Posterior cingulate gyrus (tissue), 11 donors: ENCODE measurements around the gene FLT3.
"Not testable (repeated sequence)": the region's sequence is repeated elsewhere in the genome, so short reads cannot be mapped to it uniquely, and the experiment has no call there.

ENCODE experiments used
- DNase-seq, 10 donors: peaks; one replicate each; pipeline versions ENCODE4 v3.0.0 to v3.0.0-alpha.2; 2020 to 2021; ENCODE audit warnings: mixed read lengths in 3 of 10
- intact Hi-C: fragments of 100-400 bp; cut with DNase I; formaldehyde crosslinking; loops from one replicate; pipeline ENCODE4 v1.15.1; 2023

Gene FLT3

DNA sequence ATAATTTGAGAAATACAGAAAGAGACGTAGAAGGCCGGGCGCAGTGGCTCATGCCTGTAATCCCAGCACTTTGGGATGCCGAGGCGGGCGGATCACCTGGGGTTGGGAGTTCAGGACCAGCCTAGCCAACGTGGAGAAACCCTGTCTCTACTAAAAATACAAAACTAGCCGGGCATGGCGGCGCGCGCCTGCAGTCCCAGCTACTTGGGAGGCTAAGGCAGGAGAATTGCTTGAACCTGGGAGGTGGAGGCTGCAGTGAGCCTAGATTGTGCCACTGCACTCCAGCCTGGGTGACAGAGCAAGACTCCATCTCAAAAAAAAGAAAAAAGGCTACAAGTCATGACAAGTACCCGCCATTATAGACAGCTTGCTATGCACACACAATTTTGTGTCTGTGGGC, 95.4 kb downstream of the FLT3 start:
- DNase-seq, intact Hi-C loops: not testable (repeated sequence)

DNA sequence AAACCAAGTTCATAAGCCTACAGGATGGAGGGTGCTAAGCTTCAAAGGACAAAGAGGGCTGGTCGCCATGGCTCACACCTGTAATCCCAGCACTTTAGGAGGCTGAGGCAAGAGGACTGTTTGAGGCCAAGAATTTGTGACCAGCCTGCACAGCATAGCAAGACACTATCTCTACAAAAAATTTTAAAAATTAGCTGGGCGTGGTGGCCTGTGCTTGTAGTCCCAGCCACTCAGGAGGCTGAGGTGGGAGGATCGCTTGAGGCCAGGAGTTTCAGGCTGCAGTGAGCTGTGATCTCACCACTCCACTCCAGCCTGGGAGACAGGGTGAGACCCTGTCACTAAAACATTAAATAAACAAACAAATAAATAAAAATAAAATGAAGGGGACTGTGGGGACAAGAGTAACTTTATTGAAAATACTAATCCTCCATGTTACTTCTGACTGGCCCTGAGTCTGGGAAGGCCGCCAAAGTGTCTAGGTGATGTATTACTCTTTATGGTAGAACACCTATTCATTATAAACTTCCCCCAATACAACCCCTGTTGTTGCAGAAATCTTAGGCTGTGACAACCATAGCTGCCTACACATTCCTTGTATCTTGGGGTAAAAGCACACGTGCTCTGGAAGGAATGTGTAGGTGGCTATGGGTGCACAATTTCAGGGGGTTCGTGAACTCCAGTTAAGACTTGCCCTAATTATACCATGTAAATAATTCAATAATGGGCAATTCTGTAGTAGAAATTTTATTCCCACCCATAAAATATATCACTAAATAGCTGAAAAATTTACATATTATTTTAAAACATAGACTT, 97.3 kb downstream of the FLT3 start:
- intact Hi-C loops = no loop called here
- DNase-seq = no peak

- intact Hi-C loops = no loop called here
- DNase-seq = peak in 1 of 10 donors; percentile 78
Measured at GRCh38 chr13:28001837-28002473, 98.4 kb downstream of the FLT3 start.

- peak in 5 of 10 donors; percentile 5 to 87 (median 28) for DNase-seq
- intact Hi-C loops = no loop called here
Measured at GRCh38 chr13:28001049-28001448, 99.3 kb downstream of the FLT3 start.

DNA sequence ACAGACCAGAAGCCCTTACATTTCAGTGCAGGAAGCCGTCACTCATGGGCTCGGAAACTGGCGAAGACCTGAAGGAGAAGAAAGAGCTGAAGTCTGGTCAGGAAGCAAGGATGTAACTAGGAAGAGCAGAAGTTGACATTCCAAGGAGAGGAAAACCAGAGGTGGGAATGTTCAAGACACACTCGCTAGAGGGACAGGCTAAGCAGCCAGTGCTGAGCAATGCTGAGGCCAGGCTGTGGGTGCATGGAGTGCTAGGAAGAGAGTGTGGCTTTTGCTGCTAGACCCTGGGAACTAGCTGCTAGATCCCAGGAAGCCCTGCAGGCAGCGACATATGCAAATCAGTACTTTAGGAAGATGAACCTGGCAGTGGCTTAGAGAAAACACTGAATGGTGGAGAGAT, 99.8 kb downstream of the FLT3 start:
- intact Hi-C loops = no loop called here
- DNase-seq = no peak

DNA sequence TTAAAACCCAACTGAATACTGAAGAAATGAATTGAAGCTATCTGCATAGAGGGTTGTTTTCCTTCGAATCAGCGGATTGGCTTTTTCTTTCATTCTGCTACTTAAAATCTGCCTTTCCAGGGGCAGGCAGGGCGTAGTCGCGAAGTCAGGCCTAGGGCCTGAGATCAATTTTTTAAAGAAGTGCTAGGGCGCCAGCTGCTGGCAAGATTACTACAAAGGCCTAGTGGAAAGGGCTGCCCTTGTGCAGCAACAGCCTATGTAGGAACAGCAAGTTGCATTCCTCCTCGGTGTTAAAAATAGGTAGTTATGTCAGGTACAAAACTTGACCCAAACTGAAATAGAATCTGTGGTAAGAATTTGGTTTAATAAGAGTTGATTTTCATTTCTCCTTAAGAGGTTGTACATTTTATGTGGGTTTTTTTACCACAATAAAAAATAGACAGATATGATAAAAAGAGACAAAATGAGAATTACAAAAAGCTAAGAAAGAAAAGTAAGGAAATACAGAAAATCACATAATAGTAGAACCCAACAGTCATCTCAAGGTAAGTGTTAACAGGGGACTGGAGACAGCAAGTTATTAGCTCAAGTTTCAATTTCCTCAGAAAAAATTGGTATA, 102.4 kb downstream of the FLT3 start:
- DNase-seq = no peak
- intact Hi-C loops = no loop called here

DNA sequence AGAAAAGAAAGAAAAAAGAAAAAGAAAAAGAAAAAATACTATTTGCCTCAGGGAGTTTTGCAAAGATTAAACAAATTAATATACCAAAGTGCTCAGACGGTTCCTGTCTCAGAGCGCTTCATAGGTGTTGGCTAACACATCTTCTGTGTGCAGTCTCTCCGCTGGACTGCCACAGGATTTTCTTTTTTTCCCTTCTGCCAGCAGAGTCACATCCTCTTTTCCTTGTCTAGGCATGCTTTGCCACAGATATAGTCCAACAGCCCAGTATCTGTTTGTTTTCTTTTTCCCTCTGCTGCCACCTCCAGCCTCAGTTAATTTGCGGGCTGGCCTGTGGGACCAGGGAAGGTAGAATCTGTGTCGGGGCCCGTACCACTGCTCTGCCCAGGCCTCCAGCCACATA, 108.5 kb downstream of the FLT3 start:
- intact Hi-C loops = no loop called here
- DNase-seq = no peak

DNA sequence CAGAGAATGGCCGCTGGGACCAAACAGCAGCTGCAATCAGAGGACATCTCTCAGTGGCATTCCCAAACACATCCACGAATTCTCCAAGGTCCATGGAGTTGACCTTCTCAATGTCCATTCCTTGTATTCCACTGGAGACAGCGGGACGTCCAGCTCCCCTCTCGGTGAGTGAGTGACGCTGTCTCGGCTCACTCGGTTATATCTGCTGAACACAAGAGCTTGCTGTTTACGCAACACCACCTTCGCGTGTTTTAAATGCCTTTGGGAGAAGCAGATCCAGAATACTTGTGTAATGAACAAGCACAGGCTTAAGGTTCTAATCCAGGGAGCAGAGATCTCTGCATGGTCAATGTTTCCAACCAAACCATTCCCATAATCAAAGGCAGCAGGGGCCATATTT, 111.9 kb downstream of the FLT3 start, which contains the start of gene URAD:
URAD (minus strand) TSS at position 174 of the 400 bp plus-strand sequence; CDS start at position 118, 56 bp downstream.
- intact Hi-C loops = loop anchor here (10.0 kb wide), 1 partner anchor 1004 kb away; no protein-coding TSS in a partner anchor

GRCh38 chr13:27985600-27985999, 114.8 kb downstream of the FLT3 start:
- no peak for DNase-seq
- intact Hi-C loops = loop anchor here (2.0 to 10.0 kb wide), 2 partner anchors 155 to 1001 kb away; no protein-coding TSS in a partner anchor

More for the DNA sequence above, 111.9 kb downstream of the FLT3 start, which contains the start of gene URAD:
- DNase-seq = peak in 1 of 10 donors; percentile 49

DNA sequence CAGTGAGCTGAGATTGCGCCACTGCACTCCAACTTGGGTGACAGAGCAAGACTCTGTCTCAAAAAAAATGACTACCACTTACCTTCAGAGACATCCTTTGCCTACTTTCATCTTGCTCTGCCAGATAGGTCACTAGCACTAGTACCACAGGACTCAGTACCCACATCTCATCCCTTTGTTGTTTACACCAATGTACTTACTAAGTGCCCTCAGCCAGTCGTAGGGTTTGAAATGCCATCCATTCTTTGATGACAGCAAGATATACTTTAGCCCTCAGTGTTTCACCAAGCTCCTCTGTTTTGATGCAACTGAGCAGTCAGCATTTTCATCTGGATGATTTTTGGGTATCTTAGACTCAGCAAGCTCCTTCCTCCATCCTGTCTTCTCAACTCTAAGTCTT, 118.0 kb downstream of the FLT3 start:
- DNase-seq = no peak
- intact Hi-C loops = loop anchor here (5.0 to 10.0 kb wide), 2 partner anchors 620 to 998 kb away; no protein-coding TSS in a partner anchor

GRCh38 chr13:27981006-27981708, 119.2 kb downstream of the FLT3 start:
- DNase-seq = peak in 1 of 10 donors; percentile 61
- intact Hi-C loops = loop anchor here (5.0 to 10.0 kb wide), 2 partner anchors 619 to 996 kb away; no protein-coding TSS in a partner anchor

DNA sequence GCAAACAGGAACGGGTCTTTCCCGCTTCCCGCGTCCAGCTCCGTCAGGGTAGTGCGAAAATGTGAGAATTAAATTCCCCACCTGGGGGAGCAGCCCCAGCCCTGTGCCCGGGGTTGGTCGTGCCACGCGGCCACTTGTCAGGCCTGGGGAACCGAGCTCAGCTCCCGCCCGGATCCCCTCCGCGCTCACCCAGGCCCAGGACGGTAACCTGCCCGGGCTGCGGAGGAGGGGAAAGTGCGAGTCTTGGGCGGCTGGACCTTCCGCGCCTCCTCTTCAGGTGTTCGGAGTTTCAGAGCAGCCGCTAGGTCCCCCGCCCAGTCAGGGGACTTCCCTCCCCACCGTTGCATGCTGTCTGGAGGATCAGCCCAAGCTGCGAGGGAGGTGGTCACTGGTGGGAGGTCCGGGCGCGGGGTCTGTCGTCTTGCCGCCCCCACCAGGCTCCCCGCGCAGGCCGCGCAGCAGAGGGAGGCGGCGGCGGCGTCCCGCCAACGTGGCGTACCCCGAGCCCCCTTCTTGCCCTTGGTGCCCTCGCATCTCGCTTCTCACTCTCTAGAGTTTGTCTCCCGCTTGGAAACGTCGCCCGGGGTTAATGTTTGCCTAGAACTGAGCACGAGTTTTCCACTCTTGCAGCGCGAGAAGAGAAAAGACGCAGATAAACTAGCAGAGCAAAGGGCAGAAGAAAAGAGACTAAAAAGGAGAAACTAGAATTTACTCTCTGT, 119.9 kb downstream of the FLT3 start:
- intact Hi-C loops = loop anchor here (5.0 to 10.0 kb wide), 2 partner anchors 618 to 996 kb away; no protein-coding TSS in a partner anchor
- peak in 1 of 10 donors; percentile 74 for DNase-seq

GRCh38 chr13:27979765-27980279, 120.6 kb downstream of the FLT3 start:
- DNase-seq = no peak
- intact Hi-C loops = loop anchor here (5.0 to 10.0 kb wide), 2 partner anchors 618 to 995 kb away; no protein-coding TSS in a partner anchor

GRCh38 chr13:27979001-27979643, 121.3 kb downstream of the FLT3 start:
- intact Hi-C loops = no loop called here
- no peak for DNase-seq

DNA sequence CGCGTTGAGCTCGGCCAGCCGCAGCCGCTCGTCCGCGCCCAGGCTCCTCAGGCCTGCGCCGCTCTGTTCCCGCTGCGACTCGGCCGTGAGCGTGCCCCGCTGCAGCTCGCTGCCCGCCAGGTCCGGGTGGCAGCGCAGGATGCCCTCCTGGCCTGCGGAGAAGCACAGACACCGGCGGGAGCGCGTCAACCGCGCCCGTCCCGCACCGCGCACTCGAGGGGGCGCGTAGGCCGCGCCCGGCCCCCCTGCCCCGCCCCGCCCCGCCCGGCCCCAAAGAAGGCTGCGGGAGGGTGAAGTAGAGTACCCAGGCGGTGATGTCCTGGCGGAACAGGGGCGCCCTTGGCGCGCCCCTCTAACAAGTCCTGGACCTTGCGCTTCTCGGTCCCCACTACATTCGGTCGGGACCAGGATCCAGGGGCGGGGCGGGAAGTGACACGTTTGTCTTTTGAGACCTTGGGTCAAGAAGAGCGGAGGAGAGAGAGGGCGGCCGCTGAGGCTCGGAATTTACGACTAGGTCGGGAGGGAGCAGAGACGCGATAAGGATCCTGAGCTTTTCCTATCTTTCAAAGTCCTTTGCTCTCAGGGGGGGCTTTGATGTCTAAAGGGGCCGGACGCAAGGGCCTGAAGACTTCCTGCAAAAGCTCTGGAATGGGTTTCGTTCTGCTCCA, 121.9 kb downstream of the FLT3 start:
- intact Hi-C loops = no loop called here
- DNase-seq = peak in 1 of 10 donors; percentile 60

DNA sequence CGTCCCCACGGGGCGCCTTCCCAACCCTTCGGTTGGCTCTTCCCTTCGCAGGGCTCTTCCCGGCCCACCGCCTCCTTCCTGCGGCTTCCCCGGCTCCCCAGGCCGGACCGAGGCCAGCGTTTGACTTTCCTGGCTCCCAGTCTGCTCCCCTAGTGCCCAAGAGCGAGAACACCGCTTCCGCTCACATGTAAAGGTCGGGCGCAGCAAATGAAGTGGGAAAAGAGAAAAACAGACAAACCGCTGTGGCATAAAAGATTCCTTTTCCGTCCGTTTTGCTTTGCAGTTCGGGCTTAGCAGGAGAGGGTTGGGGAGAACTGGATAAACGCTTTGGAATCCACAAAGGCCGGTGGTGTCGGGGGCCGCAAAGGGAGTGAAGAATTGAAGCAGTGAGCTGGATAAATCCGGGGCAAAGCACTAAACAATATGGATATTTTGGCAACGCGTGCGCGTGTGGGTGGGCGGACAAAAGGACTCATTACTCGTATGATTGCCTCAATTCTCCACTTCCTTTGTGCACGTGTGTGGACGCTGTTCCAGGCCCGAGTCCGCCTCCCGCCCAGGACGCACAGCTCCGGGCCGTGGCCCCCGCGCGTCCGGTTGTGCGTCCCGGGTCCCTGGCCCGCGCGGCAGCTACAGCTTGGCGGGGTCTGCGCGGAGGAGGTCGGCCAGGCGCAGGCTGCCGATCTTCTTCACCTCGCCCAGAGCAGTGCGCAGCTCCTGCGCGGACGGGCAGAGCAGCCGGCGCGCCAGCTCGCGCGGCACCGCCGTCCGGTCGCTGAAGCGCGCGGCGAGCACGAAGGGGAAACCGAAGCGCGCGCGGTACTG, 122.7 kb downstream of the FLT3 start:
- DNase-seq = peak in 1 of 10 donors; percentile 62
- intact Hi-C loops = no loop called here

DNA sequence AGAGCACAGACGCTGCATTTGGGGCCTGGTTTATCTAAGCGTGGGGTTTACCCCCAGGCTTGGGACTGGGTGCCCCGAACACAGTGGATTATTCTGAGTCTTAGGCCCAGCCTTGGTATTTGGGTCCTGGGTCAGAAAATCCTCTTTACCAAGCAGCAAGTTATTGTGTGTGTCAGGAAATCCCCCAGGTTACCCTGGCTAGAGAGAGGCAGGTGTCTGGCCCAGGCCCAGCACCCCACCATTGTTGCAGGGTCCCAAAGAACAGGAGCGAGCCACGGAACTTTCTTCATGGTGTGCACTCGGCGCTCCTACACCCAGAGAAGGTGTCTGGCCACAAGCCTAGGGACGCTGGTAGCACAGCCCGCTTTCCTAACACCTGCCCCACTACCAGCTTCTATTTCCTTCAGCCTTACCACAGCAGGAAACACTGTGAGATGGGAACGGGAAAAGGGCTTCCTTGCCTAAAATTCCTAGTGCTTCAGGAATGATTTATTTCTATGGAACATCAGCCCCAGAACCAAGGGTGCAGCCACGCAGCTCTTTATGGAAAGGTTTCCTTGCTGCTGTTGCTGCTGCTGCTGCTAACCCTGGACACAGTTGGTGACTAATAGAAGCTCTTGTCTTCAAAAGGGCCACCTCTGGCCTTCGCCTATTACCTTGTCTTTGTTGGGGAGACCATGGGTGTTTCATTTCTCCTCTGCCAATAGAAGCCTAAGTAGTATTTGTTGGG, 123.8 kb downstream of the FLT3 start:
- intact Hi-C loops = no loop called here
- peak in 1 of 10 donors; percentile 31 for DNase-seq
